Liver (tissue), 3 donors: ENCODE data around the gene ANKS1A.

Source experiments
- CTCF ChIP-seq: fragments of 150-350 bp; IDR thresholded peaks from 2 replicates; pipeline ENCODE4 v1.5.1; 2017; ENCODE audit warnings: improper control_type of control experiment, low read depth, low read length; ENCODE audit not compliant: missing input control
- EGR1 ChIP-seq, 2 donors: IDR thresholded peaks; 2 replicates each; pipeline ENCODE4 v1.6.1; 2016 to 2018; ENCODE audit warnings: antibody characterized with exemption in 2 of 2, low read depth in 2 of 2
- donor health status: healthy.
- donor health status: healthy.

GRCh38 chr6:35058865-35059522 lies 169.9 kb downstream of the ANKS1A start:
- TF ChIP-seq CTCF (no peak), EGR1 (IDR thresholded peaks at IDR 0.05; ENCODE audit: low read depth in 2 of 2) (no peak)
